ENCODE data around the gene LRRC28.

The LRRC28 gene

GRCh38 chr15:99306694-99307338, 55.5 kb downstream of the LRRC28 start:
- TF ChIP-seq GATA2 (IDR thresholded peaks at IDR 0.05; ENCODE audit: low read depth, low read length) (no peak), GATA3 (IDR thresholded peaks at IDR 0.05; ENCODE audit: low read depth, low read length) (no peak)

GRCh38 chr15:99307735-99308134, 56.5 kb downstream of the LRRC28 start:
- TF ChIP-seq GATA3 (IDR thresholded peaks at IDR 0.05; ENCODE audit: low read depth, low read length), result no peak
- TF ChIP-seq GATA2 (IDR thresholded peaks at IDR 0.05; ENCODE audit: low read depth, low read length), result no peak

- TF ChIP-seq GATA2 (IDR thresholded peaks at IDR 0.05; ENCODE audit: low read depth, low read length) (no peak), GATA3 (IDR thresholded peaks at IDR 0.05; ENCODE audit: low read depth, low read length) (no peak)
Measured at GRCh38 chr15:99310745-99311144, 59.5 kb downstream of the LRRC28 start.

- no peak for TF ChIP-seq GATA3 (IDR thresholded peaks at IDR 0.05; ENCODE audit: low read depth, low read length)
- TF ChIP-seq GATA2 (IDR thresholded peaks at IDR 0.05; ENCODE audit: low read depth, low read length), result no peak
Measured at GRCh38 chr15:99312228-99312627, 60.9 kb downstream of the LRRC28 start.

GRCh38 chr15:99312794-99313193, 61.5 kb downstream of the LRRC28 start:
- TF ChIP-seq GATA2 (IDR thresholded peaks at IDR 0.05; ENCODE audit: low read depth, low read length), result no peak

- TF ChIP-seq GATA2 (IDR thresholded peaks at IDR 0.05; ENCODE audit: low read depth, low read length), result no peak
- no peak for TF ChIP-seq GATA3 (IDR thresholded peaks at IDR 0.05; ENCODE audit: low read depth, low read length)
Measured at GRCh38 chr15:99315636-99316035, 64.4 kb downstream of the LRRC28 start.

GRCh38 chr15:99320374-99321215, 69.3 kb downstream of the LRRC28 start:
- no peak for TF ChIP-seq GATA2 (IDR thresholded peaks at IDR 0.05; ENCODE audit: low read depth, low read length)
- no peak for TF ChIP-seq GATA3 (IDR thresholded peaks at IDR 0.05; ENCODE audit: low read depth, low read length)

- TF ChIP-seq GATA2 (IDR thresholded peaks at IDR 0.05; ENCODE audit: low read depth, low read length) (no peak), GATA3 (IDR thresholded peaks at IDR 0.05; ENCODE audit: low read depth, low read length) (no peak)
Measured at GRCh38 chr15:99321468-99321867, 70.2 kb downstream of the LRRC28 start.

GRCh38 chr15:99322643-99323405, 71.5 kb downstream of the LRRC28 start:
- TF ChIP-seq GATA2 (IDR thresholded peaks at IDR 0.05; ENCODE audit: low read depth, low read length) (no peak), GATA3 (IDR thresholded peaks at IDR 0.05; ENCODE audit: low read depth, low read length) (no peak)

GRCh38 chr15:99324082-99324620, 72.9 kb downstream of the LRRC28 start:
- TF ChIP-seq GATA2 (IDR thresholded peaks at IDR 0.05; ENCODE audit: low read depth, low read length) (no peak), GATA3 (IDR thresholded peaks at IDR 0.05; ENCODE audit: low read depth, low read length) (no peak)

GRCh38 chr15:99324700-99325099, 73.4 kb downstream of the LRRC28 start:
- no peak for TF ChIP-seq GATA2 (IDR thresholded peaks at IDR 0.05; ENCODE audit: low read depth, low read length)
- no peak for TF ChIP-seq GATA3 (IDR thresholded peaks at IDR 0.05; ENCODE audit: low read depth, low read length)

- TF ChIP-seq GATA3 (IDR thresholded peaks at IDR 0.05; ENCODE audit: low read depth, low read length), result no peak
- no peak for TF ChIP-seq GATA2 (IDR thresholded peaks at IDR 0.05; ENCODE audit: low read depth, low read length)
Measured at GRCh38 chr15:99326235-99326634, 75.0 kb downstream of the LRRC28 start.

- TF ChIP-seq GATA3 (IDR thresholded peaks at IDR 0.05; ENCODE audit: low read depth, low read length) (no peak), GATA2 (IDR thresholded peaks at IDR 0.05; ENCODE audit: low read depth, low read length) (no peak)
Measured at GRCh38 chr15:99328106-99329072, 77.1 kb downstream of the LRRC28 start.

Measured in SH-SY5Y (cell line).